ENCODE results near the gene ELFN2.

DNA sequence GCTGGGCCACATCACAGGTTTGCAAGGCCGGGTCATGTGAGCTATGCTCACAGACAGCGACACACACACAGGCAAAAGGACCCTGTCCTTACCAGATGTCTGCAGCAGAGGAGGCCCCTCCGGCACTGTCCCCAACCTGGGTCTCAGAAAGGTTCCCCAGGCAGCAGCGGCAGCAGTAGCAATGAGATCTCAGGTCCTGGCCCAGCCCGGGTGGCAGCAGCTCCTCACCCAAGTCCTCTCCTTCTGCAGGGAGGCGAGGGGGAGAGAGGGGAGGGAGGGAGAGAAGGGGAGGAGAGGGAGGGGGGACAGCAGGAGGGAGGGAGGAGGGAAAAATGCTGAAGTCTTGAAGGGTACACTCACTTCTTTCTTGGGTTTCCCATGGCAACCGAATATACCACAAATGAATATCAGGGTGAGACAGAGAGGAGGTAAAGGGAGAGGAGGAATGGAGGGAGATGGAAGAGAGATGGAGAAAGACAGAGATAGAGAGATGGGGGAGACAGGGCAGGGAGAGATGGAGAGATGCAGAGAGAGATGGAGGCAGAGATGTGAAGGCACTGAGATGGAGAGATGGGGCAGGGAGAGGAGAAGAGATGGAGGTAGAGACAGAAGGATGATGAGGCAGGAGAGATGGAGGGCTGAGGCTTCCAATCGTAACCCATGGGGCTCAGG, 9.5 kb downstream of the ELFN2 start:
- TF ChIP-seq, protein P1, sequence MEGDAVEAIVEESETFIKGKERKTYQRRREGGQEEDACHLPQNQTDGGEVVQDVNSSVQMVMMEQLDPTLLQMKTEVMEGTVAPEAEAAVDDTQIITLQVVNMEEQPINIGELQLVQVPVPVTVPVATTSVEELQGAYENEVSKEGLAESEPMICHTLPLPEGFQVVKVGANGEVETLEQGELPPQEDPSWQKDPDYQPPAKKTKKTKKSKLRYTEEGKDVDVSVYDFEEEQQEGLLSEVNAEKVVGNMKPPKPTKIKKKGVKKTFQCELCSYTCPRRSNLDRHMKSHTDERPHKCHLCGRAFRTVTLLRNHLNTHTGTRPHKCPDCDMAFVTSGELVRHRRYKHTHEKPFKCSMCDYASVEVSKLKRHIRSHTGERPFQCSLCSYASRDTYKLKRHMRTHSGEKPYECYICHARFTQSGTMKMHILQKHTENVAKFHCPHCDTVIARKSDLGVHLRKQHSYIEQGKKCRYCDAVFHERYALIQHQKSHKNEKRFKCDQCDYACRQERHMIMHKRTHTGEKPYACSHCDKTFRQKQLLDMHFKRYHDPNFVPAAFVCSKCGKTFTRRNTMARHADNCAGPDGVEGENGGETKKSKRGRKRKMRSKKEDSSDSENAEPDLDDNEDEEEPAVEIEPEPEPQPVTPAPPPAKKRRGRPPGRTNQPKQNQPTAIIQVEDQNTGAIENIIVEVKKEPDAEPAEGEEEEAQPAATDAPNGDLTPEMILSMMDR (IDR thresholded peaks at IDR 0.05; ENCODE audit: poor library complexity): no peak
- TF ChIP-seq EZH2 (IDR thresholded peaks at IDR 0.05; ENCODE audit: borderline replicate concordance): no peak
- no peak for TF ChIP-seq EZH2phosphoT487 (IDR thresholded peaks at IDR 0.05; ENCODE audit: low read depth, severe bottlenecking, unreplicated experiment)
